ENCODE data around the gene CDC42EP5.
A peak's percentile ranks its signal among the peaks of the same experiment; 100 is the strongest.

DNA sequence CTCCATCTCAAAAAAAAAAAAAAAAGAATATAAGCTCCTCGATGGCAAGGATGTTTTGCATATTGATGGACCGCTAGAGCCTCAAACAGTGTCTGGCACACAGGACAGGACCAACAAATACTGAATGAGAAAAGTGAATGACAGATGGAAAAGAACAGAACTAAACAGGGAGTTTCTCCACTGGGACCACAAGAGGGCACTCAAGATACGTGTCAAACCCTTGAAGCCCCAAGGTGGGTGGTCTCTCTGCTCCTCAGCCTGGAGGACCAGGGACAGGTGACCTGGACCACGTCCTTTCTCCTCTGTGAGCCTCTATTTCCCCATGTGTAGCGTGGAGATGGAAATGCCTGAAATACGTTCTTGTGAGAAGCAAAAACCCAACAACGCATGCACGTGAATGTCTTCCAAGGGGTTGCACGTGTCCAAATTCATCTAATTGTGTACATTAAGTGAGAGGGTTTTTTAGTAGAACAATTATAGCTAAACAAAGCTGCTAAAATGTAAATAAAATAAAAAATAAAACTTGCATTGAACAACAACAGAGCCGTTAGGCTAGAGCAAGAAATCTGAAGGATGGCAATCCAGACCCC lies 5.7 kb upstream of the CDC42EP5 start:
- TF ChIP-seq, protein P1, sequence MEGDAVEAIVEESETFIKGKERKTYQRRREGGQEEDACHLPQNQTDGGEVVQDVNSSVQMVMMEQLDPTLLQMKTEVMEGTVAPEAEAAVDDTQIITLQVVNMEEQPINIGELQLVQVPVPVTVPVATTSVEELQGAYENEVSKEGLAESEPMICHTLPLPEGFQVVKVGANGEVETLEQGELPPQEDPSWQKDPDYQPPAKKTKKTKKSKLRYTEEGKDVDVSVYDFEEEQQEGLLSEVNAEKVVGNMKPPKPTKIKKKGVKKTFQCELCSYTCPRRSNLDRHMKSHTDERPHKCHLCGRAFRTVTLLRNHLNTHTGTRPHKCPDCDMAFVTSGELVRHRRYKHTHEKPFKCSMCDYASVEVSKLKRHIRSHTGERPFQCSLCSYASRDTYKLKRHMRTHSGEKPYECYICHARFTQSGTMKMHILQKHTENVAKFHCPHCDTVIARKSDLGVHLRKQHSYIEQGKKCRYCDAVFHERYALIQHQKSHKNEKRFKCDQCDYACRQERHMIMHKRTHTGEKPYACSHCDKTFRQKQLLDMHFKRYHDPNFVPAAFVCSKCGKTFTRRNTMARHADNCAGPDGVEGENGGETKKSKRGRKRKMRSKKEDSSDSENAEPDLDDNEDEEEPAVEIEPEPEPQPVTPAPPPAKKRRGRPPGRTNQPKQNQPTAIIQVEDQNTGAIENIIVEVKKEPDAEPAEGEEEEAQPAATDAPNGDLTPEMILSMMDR (IDR thresholded peaks at IDR 0.05; ENCODE audit: insufficient read depth, low read length): peak; percentile 31
- TF ChIP-seq GABPA (IDR thresholded peaks at IDR 0.05; ENCODE audit: low read depth): no peak
- no peak for TF ChIP-seq POLR2AphosphoS5 (IDR thresholded peaks at IDR 0.05; ENCODE audit: low read depth)
- TF ChIP-seq SPI1 (IDR thresholded peaks at IDR 0.05; ENCODE audit: borderline replicate concordance, low read depth): no peak

All from HL-60 (cell line).